ENCODE measurements around the gene SLC35D1. TPM values are rescaled to one million over a fixed set of nuclear protein-coding genes. Genes with fewer than 3 reads are reported as not detected.

The SLC35D1 gene
- total and polyA plus RNA-seq, 10 of the 15 experiments (the other 5 are each of a cell fraction or from before 2014, with no cell fraction given): 2.9 to 12.4 (median 8.6) TPM

- TF ChIP-seq, protein P1, sequence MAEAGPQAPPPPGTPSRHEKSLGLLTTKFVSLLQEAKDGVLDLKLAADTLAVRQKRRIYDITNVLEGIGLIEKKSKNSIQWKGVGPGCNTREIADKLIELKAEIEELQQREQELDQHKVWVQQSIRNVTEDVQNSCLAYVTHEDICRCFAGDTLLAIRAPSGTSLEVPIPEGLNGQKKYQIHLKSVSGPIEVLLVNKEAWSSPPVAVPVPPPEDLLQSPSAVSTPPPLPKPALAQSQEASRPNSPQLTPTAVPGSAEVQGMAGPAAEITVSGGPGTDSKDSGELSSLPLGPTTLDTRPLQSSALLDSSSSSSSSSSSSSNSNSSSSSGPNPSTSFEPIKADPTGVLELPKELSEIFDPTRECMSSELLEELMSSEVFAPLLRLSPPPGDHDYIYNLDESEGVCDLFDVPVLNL (IDR thresholded peaks at IDR 0.05; ENCODE audit: low read depth, low read length): no peak
- TF ChIP-seq MEF2A (IDR thresholded peaks at IDR 0.05; ENCODE audit: insufficient read depth, low read depth, low read length) (no peak), CBX3 (IDR thresholded peaks at IDR 0.05; ENCODE audit: borderline replicate concordance, low read depth) (no peak), PAX8 (IDR thresholded peaks at IDR 0.05) (no peak), TCF12 (IDR thresholded peaks at IDR 0.05; ENCODE audit: low read depth, low read length) (no peak)
Observed at GRCh38 chr1:67097305-67097704, 43.4 kb upstream of the SLC35D1 start (continued).

GRCh38 chr1:67094191-67094590 is 40.2 kb upstream of the SLC35D1 start:
- Histone ChIP-seq H3K79me2 (ENCODE audit: control insufficient read depth, insufficient read depth, low read length) (no peaks in the 10 kb centered on the region), H3K36me3 (ENCODE audit: control insufficient read depth in 2 of 2, insufficient read depth in 2 of 2, low read length in 1 of 2) (no peaks in the 10 kb centered on the region), H3K27me3 (replicated peaks in 1 of 2; ENCODE audit: control insufficient read depth in 2 of 2, insufficient read depth in 2 of 2, low read length in 1 of 2) (peaks cover 1 to 3% of the 10 kb centered on the region in 2 experiments; a peak in 1 of 4 replicates), H3K4me1 (ENCODE audit: control insufficient read depth, insufficient read depth, low read length) (no peaks in the 10 kb centered on the region), H4K20me1 (ENCODE audit: control insufficient read depth, insufficient read depth) (no peaks in the 10 kb centered on the region), H3K4me3 (no peak overlapping the region), H3K9me3 (replicated peaks; ENCODE audit: control insufficient read depth, insufficient read depth, low read length) (no peaks in the 10 kb centered on the region), H3K9ac (ENCODE audit: control insufficient read depth, insufficient read depth, low read length) (no peak overlapping the region), H2AFZ (ENCODE audit: control insufficient read depth, low read depth, low read length) (no peak overlapping the region), H3K27ac (ENCODE audit: control insufficient read depth, insufficient read depth) (no peak overlapping the region), H3K4me2 (ENCODE audit: control insufficient read depth, insufficient read depth) (no peak overlapping the region)
- CTCF ChIA-PET: no interaction called here
- TF ChIP-seq ZNF384 (IDR thresholded peaks at IDR 0.05; ENCODE audit: borderline replicate concordance, low read depth, low read length) (no peak), SP1 (IDR thresholded peaks at IDR 0.05; ENCODE audit: low read depth, low read length) (no peak), MYC (IDR thresholded peaks at IDR 0.05; ENCODE audit: insufficient read depth, insufficient read length, insufficient replicate concordance, low read length, severe bottlenecking) (no peak), POU2F2 (IDR thresholded peaks at IDR 0.05; ENCODE audit: borderline replicate concordance, low read depth, low read length) (no peak), GATAD2B (conservative IDR thresholded peaks at IDR 0.05; ENCODE audit: low read depth) (no peak), ELK1 (IDR thresholded peaks at IDR 0.05; ENCODE audit: low read depth, low read length) (no peak), RELB (IDR thresholded peaks at IDR 0.05; ENCODE audit: low read depth) (no peak), IRF4 (IDR thresholded peaks at IDR 0.05; ENCODE audit: low read depth, low read length) (no peak), IKZF1 (conservative IDR thresholded peaks at IDR 0.05) (no peak), CBFB (IDR thresholded peaks at IDR 0.05; ENCODE audit: low read depth) (no peak), HDGF (IDR thresholded peaks at IDR 0.05) (no peak), NR2C1 (IDR thresholded peaks at IDR 0.05) (no peak), CHD2 (IDR thresholded peaks at IDR 0.05; ENCODE audit: borderline replicate concordance, low read depth, low read length) (no peak), ZZZ3 (IDR thresholded peaks at IDR 0.05; ENCODE audit: control insufficient read depth, insufficient read length, low read depth) (no peak)
- RAD21 ChIA-PET (ENCODE audit: unreplicated experiment): no interaction called here
- in situ Hi-C loops (cut with MboI): no loop called here
- POLR2A ChIA-PET: no interaction called here
- SMC1A ChIA-PET (ENCODE audit: uncharacterized antibody, unreplicated experiment): interaction anchor here (0.7 kb wide), 1 partner anchor 111 kb away, joined by 3 read pairs; no protein-coding TSS in a partner anchor
- FAIRE-seq: no peak
- DNase-seq (ENCODE audit: low read depth, low spot score): no peak
- no peak for ATAC-seq
- 40% methylated on average over 2 of the region's 2 CpGs for WGBS (ENCODE audit: insufficient coverage, insufficient replicate concordance, low lambda C conversion rate, missing lambda C conversion rate)
- intact Hi-C loops (cut with micrococcal nuclease; ENCODE audit: unreplicated experiment): no loop called here
- no TSS peak for BruUV-seq (replicated peaks)
